ENCODE results near the gene ADORA2A.

Gene ADORA2A

DNA sequence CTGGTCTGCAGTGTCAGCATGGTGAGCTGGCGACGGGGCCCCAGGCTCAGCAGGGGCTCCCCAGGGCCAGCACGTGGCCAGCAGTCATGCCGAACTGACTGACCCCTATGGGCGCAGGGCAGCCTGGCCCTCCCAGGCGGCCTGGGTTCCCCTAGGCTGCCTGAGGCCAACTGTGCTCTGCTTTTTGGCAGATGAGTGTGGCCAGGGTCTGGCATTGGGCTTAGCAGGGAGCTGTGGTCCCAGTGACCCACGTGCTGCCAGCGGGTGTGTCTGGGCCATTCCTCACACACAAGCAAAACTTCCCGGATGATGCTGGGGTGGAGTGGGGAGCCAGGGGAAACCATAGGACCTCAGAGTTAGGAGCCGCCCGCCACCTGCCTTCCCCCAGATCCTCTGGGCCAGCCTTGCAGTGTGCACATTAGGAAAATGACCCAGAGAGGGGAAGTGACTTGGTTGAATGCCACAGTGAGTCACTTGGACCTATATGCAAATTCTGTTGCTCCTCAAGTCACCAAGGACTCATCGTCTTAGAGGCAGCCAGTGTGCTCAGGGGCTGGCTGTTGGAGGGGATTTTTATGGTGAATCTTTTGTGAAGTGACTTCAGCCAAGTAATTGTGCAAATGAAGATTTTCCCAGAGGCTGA is 6.5 kb downstream of the ADORA2A start:
- no peak for DNase-seq

DNA sequence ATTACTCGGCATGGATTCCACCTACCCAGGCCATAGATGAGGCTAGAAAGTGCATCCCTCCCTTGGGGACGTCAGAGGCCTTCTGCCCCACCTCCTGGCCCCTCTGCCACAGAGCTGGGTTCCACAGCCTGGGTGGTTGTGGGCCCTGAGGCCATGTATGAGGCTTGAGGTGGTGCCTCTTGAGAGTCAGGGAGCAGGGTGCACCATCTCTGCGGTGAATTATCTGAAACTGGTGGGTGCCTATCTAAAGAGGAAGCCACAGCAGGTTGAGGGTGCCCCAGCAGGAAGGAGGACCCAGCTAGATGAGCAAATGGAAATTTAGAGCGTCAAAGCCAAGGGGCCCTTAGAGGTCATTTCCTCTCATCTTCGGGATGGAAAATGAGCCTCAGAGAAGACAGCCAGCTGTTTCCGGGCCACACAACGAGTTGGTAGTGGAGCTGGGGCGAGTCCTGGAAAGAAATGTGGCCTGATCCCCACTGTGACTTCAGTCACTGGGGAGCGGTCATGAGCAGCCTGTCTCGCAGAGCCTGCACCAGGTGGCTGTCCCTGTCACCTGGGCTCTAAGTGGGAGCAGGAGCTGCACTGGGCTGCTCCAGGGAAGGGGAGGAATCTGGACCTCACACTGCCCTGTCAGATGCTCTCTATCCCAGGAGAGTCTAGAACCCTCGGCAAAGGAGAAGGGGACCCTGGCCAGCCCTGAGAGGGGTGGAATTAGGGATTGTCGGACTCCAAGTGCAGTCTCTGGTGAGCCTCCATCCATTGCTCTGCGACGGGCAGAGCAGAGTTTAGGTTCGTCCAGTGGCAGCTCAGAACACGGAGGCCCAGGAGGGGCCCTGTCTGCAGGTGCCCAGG is 7.3 kb downstream of the ADORA2A start:
- DNase-seq: peak; percentile 84

DNA sequence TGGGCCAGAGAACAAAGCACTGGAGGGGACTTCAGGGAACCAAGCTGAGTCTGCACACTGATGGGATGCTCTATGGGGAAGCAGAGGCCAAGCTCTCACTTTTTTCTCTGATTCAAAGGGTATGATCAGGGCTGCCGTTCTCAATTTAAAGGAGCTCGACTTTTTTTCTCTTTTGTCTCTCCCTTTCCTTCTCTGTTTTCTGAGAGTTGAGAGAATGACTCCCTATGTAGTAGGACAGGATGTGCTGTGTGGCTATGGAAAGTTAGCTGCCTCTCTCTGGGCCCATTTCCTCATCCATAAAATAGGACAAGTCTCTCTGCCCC is 7.9 kb downstream of the ADORA2A start:
- DNase-seq: no peak

DNA sequence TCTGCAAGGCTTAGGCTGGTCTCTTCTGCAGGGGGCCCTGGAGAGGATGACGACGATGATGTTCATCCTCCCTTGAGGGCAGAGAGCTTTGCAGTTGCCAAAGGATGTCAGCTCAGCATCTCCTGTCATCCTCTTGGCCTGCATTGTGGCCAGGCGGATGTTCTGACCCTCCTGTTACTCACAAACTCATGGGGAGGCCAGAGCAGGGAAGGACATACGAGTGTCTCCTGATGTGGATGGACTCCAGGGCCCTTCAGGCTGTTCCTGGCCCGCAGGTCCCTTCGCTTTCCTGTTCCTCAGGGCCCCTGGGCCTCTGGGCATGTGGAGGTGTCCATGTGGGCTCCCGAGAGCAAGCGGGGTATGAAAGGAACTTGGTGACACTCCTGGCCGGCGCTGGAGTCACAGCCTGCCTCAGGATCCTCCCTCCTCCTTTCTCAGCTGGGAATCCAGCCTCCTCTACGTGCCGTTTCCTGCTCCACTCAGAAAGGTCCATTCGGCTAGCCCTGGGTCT is 8.5 kb downstream of the ADORA2A start:
- DNase-seq: no peak

DNA sequence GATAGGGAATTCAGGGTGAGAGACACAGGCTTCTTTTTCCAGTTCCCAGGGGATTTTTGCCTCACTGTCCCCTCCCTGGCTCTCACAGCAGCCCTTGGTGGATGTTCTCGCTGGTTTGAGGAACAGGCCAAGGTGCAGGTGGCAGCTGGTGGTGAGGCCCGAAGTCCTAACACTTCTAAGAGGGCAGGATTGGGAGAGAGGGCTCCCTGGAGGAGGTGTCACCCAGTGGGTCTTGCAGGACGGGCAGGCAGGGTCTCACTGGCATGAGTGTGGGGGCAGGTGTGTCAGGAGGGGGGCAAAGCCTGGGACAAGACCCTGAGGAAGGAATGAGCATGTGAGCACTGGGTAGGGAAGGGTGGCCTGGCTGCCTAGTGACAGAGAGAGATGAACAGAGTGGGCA is 9.2 kb downstream of the ADORA2A start:
- DNase-seq: no peak

DNA sequence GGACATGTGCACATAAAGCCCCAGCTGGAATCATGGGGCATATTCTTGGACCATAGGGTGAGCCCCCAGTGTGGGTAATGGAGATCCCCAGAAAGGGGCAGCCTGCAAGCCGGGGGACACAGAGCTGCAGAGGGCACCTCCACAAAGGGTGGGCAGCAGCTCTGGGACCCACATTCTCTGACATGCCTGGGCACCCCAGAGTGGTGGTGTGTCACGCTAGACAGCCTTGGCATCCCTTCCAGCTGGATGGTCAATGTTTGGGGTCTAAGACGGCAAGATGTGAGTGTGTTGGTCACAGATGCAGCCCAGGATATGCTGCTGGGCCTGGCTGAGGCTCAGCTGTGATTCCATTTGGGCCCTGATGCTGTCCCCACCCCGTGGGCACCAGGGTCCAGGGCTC is 9.7 kb downstream of the ADORA2A start:
- no peak for DNase-seq

DNA sequence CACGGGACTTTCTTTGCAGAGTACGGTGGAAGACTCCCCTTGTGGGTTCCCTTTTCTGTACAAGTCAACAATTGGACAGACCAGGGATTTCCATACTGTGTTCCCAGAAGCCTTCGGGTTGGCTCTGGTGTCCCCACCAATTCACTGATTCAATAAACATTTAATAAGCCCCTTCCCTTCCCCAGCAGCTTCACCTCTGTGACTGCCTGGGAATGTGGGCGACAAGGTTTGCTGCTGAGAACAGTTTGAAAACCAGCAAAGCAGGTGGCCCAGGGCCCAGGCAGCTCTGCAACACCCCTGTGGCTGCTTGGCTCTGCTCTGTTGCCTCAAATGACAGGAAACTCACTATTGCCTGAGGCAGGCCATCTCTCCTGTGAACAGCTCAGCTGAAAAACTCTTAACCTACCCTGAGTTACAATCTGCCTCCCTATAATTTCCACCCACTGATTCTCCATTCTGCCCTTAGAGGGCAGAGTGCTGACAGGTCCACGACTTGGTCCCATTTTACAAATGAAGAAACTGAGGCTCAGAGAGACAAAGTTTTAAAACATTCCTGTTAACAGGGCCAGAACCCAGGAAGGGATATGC is 10.4 kb downstream of the ADORA2A start:
- DNase-seq: no peak

DNA sequence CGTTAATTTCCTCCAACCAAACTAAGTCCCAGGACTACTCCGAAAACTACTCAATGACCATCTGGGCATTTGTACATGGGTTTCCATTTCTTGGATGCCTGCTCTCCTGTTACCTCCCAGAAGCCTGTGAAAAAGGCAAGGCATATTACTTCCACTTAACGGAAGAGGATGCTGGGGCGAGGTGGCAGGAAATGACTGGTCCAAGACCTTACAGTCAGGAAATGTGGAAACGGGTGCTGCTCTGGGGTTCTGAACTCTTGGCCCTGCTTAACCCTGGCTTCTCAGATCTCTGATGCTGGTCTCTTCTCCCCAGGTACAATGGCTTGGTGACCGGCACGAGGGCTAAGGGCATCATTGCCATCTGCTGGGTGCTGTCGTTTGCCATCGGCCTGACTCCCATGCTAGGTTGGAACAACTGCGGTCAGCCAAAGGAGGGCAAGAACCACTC is 12.9 kb downstream of the ADORA2A start:
- DNase-seq: no peak

DNA sequence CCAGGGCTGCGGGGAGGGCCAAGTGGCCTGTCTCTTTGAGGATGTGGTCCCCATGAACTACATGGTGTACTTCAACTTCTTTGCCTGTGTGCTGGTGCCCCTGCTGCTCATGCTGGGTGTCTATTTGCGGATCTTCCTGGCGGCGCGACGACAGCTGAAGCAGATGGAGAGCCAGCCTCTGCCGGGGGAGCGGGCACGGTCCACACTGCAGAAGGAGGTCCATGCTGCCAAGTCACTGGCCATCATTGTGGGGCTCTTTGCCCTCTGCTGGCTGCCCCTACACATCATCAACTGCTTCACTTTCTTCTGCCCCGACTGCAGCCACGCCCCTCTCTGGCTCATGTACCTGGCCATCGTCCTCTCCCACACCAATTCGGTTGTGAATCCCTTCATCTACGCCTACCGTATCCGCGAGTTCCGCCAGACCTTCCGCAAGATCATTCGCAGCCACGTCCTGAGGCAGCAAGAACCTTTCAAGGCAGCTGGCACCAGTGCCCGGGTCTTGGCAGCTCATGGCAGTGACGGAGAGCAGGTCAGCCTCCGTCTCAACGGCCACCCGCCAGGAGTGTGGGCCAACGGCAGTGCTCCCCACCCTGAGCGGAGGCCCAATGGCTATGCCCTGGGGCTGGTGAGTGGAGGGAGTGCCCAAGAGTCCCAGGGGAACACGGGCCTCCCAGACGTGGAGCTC is 13.5 kb downstream of the ADORA2A start:
- no peak for DNase-seq

DNA sequence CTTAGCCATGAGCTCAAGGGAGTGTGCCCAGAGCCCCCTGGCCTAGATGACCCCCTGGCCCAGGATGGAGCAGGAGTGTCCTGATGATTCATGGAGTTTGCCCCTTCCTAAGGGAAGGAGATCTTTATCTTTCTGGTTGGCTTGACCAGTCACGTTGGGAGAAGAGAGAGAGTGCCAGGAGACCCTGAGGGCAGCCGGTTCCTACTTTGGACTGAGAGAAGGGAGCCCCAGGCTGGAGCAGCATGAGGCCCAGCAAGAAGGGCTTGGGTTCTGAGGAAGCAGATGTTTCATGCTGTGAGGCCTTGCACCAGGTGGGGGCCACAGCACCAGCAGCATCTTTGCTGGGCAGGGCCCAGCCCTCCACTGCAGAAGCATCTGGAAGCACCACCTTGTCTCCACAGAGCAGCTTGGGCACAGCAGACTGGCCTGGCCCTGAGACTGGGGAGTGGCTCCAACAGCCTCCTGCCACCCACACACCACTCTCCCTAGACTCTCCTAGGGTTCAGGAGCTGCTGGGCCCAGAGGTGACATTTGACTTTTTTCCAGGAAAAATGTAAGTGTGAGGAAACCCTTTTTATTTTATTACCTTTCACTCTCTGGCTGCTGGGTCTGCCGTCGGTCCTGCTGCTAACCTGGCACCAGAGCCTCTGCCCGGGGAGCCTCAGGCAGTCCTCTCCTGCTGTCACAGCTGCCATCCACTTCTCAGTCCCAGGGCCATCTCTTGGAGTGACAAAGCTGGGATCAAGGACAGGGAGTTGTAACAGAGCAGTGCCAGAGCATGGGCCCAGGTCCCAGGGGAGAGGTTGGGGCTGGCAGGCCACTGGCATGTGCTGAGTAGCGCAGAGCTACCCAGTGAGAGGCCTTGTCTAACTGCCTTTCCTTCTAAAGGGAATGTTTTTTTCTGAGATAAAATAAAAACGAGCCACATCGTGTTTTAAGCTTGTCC is 14.3 kb downstream of the ADORA2A start:
- no peak for DNase-seq

DNA sequence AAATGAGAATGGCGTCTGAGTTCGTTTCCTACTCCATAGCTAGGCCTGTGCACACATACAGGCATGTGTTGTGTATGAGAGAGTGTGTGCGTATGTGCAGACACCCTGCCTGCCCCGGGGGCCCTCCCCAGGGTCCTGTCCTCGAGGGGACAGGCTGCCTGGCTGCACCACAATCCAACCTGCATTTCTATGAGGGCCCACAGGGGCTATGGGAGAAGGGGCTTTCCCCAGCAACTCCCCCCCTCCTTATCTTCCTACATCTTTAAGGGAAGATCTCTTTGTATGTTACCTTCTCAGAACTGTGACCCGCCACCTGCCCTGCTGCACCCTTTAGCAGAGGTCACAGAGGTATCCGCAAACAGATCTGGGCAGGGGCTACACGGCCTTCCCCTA is 14.9 kb downstream of the ADORA2A start:
- no peak for DNase-seq

DNA sequence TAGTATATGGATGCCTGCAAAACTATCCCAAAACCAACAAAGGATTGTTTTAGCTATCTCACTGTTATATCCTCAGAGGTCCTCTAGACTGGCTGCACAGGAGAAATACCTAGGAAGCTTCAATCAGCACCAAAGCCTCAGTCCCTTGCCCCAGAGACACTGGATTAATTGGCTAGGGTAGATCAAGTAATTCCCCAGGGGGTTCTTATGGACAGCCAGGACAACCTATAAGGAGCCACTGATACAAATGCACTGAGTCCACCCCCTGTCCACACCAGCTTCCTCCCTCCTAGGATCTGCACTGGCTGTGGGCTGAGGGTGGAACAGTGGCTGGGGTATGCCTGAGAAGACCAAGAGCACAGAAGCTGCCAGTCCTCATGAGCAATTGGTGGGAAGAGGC is 16.3 kb downstream of the ADORA2A start:
- DNase-seq: no peak

DNA sequence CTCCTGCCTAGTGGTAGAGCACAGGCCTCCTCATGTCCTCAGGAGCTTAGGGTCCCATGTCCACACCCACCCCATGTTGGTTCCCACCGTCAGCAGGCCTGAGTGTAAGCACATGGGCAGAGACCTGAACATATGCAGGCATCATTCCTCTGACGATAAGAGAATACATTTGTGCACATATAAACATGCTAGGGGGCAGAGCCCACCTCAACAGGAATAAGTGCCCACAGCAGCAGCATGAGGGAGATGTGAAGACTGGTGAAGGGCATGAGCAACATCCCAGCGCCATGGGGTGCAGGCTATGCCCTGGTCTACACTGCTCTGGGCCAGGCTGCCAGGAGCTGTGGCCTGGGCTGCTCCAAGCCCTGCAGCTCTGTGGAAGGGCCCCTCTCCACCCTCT is 16.9 kb downstream of the ADORA2A start:
- DNase-seq: no peak

DNA sequence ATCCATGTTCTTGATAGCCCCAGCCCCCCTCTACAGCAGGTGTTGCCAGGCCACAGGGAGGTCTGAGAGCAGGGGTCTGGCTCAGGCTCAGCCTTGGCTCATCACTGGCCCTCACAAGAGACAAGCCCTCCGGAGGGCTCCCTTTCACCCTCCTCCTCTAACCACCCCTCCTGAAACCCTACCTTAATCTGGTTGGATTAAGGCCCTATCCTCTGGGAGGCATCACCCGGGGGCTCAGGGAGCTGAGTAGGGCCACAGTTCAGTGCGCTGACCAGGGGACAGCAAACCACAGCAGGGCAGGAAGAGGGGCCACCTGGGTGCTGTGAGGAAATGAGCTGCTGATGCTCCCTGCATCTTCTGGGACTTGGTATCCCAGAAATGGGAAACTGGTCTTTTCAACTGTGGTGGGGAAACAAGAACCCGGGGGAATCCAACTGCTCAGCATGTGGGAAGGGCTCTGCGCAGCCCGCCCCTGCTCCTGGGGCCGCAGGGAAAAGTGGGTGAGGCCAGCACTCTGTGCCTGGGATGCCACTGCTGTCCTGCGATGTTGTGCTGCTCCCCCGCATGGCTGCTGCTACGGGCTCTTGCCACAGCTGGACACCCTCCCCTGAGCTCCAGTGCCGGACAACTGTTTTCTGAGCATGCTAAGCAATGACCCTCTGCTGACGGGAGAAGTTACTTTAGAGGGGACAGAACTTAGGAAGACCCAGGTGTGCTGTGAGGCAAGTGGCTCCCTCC is 17.5 kb downstream of the ADORA2A start:
- no peak for DNase-seq

DNA sequence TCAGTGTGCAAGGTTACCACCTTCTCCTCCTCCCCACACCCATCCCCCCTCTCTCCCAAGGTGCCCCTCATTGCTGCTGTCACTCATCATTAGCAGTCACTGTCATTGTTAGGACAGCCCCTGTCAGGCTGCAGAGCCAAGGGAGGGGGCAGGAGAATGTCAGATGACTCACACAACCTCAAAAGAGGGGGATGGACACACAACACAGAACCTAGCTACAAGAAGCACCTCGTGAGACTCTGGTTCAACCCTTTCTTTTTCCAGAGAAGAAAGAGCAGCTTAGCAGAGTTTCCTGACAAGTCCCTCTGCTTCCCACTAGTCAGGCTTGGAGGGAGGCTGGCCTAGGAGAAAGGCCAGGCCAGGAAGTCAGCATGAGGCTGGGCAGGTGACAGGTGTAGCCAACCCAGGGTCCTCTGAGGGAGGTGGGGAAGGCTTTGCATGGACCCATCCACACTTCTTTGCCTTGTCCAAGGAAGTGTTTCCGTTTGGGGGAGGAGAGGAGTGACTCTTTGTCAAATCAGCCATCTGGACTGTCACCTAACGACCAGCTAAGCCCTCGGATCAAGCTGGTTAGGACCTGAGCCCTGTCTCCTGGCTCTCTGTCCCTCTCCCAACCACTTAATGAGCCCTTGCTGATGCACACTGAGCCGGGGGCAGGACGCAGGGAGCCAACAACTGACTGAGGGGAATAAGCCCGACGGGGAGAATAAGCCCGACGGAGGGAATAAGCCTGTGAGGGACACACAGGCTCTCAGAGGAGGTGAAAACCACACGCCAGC is 18.3 kb downstream of the ADORA2A start:
- no peak for DNase-seq

DNA sequence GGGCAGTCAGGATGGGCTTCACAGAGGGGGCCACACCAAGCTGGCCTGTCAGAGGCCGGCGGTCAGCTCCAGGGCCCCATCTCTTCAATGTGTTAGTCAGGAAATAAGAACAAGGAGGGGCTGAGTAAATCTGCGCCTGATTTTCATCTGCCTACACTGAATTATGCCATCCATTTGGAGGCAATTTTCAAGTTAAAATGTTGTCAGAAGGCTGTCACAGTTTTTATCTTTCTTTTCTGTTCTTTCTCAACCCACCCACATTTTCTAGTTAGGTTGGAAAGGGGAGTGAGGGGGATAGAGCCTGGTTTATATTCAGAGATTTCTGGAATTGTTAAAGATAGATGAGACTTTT is 18.8 kb downstream of the ADORA2A start:
- no peak for DNase-seq

DNA sequence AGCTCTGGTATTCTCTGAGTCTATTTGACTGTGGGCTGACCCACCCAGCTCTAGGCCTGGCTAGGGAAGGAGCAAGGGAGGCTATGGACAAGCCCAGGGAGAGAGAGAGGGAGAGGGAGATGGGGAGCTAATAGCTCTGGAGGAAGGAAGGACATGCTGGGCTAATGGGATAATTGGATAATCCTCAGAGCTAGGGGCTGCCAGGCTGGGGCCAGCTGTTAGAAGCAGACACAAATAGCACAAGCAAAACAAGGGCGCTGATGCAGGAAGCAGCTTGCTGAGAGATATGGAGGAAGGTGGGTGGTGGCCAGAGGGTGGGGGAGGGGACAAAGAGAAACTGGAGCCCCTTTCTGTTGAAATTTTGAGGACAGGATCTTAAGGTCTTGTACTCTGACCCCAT is 23.2 kb downstream of the ADORA2A start:
- DNase-seq: no peak

DNA sequence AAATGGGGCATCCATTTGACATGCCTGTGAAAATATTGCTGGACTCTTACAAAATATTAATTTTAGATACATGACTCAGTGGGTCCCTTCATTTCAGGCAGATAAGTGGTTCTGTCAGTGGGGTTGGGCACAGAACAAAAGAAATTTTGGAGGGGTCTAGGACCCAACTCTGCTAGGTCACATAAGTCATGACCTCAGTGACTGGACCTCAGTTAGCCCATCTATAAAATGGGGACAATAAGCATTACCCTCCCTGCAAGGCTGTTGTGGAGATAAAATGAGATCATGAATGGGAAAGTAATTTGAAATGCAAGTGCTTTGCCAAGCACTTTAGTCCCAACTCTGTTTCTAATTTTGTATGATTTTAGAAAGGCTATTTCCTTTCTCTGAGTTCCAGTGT is 23.8 kb downstream of the ADORA2A start:
- no peak for DNase-seq

DNA sequence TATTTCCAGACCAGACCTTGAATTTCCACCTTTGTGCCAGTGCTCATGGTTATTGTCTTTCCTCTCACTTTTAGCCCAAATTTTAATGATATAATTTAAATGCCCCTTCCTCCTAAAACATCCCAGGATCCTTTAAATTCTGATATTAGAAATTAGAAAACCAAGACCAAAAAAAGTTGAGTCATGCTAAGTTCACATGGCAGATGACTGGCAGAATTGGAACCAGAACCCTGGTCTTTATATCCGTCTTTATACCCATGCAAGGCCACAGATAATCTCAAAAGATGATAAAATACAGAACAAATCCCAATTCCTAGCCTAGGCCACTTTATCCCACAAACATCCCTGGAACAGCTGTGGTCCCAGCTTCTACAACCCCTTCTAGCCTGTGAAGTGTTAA is 26.5 kb downstream of the ADORA2A start:
- DNase-seq: no peak

DNA sequence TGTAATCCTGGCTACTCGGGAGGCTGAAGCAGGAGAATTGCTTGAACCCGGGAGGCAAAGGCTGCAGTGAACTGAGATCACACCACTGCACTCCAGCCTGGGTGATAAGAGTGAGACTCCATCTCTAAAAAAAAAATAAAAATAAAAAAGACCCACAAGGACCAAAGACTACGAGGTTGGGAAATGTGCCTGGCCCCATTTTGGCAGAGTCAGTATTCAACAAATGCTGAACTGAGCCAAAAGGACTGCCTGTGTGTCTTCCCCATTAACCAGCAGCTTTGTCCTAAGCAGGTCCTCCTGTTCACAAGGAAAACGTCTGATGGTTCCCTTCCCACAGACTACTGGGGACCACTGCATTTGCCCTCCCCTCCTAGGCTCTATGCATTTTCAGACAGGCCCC is 27.6 kb downstream of the ADORA2A start:
- no peak for DNase-seq

Measured in CD4-positive, alpha-beta T cell treated with Interleukin-17A for 1 hour (primary cell).